HG03378 (cell line): ENCODE data around the gene IDS.
"Not testable (repeated sequence)": the region's sequence is repeated elsewhere in the genome, so short reads cannot be mapped to it uniquely, and the experiment has no call there.

Experiments used
- ATAC-seq: cut with Tn5 transposase; IDR thresholded peaks from one replicate; pipeline ENCODE4 v1.9.1; 2021; ENCODE audit warnings: mild to moderate bottlenecking, moderate library complexity; ENCODE audit not compliant: unreplicated experiment

The IDS gene

DNA sequence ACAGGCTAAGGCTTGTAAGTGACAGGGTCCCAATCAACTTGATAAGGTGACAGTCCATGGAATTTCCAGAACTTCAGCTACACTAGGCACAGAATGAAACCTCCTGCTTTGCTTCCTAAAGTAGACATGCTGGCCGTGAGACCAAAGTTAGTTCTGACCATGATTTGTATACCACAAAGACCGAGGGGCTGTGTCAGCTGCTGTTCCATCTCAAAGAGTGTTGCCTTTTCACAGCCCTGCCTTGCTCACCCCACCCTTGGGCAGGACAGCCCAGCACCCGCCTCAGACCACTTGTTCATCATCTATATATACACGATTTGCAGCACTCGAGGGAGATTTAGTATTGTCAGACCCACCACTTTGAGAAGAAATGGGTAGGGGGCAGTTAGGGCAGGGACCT is 5.3 kb downstream of the IDS start:
- ATAC-seq, result no peak

- ATAC-seq, result no peak
Observed at GRCh38 chrX:149498767-149499166, 6.3 kb downstream of the IDS start.

DNA sequence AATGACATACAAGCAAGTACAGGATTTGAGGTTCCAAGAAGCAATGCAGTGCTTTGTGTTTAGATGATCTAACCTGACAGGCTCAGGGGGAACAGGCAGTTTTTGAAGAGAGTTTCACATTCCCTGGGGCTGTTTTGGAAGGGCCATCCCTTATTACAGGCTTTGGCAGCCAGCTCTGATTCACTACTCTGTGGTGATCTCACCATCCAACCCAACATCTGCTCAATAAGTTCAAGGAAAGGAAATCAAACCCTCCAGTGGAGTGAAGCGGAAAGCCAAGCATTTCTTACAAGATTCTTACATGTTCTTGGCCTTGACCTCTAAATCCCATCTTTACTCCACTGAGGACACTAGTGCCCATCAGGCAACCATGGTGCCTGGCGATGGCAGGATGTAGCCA is 7.5 kb downstream of the IDS start:
- no peak for ATAC-seq

DNA sequence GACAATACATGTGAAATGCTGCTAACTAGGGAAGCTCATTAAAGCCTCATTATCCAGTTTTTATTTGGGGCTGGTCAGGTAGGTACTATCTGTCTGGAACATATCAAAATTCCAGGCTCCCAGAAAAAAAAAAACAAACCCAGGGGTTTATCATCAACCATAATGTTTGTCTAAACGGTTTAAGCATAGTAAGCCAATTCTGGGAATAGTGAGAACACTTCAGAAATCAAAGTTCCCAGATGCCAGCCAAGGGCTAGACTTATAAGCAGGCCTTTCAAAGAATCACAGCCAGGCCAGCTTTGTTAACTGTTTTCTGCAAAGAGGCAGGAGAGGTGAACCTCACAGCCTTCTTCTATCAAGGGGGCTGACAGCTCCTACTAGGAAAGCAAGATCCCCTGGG is 8.1 kb downstream of the IDS start:
- no peak for ATAC-seq

DNA sequence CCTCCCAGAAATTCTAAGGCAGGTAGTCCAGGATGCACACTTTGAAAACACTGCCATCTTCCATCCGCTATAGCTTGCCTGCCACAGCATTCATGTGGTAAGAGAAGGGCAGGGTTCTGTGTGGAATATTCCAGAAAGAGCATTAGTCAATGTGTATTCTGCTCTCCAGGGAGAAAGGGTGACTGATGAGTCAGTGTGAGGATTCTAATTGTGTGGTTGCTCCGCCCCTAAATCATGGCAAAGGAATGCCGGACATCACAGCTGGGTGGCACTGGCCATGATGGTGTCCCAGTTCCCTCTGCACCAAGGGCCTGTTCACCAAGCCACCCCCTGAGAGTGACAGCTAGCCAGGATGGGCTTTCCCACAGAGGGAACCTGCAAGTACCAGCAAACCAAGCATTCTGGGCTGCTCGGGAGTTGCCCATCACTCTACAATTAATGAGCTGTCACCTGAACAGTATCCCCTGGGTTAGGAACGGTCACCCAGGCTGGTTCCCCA is 9.5 kb downstream of the IDS start:
- ATAC-seq, result no peak

DNA sequence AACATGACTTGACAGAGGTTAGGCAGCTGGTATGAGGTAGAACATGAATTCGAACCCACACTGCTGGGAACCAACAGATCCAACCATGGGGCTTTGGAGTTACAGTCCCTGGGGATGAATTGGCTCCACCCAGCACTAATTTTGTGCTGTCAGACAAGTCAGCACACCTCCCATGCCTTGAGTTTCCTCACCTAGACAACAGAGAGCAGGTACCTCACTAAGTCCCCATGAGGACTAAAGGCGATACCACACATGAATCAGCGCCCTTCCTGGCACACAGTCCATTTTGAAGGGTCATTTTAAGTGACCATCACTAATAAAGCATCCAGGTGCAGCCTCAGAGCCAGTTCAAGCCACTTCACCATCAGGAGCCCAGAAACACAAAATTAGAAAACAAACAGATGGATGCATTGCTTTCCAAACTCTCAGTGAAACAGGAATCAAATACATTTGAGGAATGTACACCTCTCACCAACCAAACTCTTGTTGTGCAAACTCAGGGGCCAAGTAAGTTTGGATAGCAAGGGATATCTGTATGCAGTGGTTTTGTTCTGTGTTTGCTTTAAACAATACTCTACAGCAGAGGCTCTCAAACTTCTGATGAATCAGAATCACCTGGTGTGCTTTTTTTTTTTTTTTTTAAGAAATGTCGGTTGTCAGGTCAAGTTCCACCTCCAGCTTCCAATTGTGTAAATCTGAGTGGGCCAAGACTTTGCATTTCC is 10.1 kb downstream of the IDS start:
- no peak for ATAC-seq

DNA sequence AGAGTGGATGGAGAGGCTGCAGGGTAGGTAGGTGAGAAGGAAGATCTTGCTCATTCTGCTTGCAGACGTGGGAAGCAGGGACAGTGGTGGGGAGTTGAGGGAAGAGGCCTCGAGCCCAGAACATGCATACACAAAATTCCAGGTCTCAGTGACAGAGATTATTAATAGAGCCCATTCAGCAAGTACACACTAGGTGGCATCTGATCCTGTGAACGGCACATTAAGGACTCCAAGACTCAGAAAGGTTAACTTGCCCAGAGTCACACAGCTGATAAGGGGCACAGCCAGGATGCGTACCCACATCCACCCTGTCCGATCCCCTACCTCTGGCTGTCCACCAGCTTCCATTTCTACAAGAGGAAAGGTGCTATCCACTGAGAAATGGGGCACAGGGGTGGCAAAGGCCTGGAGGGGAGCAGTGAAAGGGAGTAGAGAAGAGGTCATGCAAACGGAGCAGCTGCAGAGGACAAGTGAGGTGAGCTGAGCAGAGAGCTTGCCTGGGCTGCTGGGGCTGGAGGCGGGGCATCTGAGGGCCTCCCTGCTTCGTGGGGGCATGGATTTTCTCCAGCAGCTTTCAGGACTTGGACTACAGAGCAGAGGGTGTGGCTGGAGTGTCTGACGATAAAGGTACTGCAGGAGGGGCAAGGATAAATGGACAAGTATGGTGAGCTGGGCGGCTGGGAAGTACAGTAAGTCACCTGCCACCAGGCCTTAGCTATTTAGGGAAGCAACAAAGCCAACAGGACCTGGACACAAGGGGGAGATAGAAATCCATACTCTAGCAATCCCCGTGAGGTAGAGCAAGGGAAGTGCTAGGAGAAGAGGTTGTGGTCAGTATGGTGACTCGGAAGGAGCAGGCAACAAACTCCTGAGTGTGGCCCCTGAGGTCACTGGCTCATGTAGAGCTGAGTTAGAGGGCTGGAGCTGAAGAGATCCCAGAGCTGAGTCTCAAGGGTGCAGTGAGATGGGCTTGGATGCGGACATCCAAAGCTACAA is 11.2 kb downstream of the IDS start:
- no peak for ATAC-seq

DNA sequence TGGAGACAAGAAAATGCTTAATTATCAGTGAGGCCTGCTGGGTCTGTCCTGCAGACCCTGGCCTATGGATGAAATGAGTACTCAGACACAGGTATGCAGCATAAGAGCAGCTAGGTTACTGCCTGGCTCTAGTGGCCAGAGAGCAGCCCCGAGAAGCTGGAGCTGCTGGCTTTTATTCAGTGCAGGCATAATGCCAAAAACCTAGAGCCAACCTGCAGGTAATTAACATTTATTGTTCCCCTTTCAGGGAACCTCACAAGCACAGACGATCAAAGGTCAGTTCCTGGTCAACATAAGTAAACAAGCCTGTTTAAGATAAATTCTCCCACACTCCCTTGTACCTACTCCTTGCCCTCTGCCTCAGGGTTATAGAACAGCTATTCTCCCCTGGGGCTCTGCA is 13.3 kb downstream of the IDS start:
- ATAC-seq, result no peak

DNA sequence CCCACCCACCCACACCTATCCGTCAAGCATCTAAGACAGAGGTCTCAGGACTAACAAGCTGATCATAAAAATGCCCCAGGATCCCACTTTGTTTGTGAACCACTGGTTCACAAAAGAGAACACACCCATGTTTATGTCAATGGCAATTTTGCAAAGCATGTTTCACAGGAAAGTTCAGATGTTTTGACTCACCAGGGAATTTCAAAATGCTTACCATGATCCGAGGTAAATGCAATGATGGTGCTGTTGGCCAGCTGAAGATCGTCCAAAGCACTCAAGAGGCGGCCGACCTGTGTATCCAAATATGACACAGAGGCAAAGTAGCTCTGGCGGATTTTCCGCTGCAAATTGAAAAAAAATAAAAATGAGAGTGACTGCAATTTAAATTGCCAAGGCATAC is 15.0 kb downstream of the IDS start:
- ATAC-seq, result no peak

DNA sequence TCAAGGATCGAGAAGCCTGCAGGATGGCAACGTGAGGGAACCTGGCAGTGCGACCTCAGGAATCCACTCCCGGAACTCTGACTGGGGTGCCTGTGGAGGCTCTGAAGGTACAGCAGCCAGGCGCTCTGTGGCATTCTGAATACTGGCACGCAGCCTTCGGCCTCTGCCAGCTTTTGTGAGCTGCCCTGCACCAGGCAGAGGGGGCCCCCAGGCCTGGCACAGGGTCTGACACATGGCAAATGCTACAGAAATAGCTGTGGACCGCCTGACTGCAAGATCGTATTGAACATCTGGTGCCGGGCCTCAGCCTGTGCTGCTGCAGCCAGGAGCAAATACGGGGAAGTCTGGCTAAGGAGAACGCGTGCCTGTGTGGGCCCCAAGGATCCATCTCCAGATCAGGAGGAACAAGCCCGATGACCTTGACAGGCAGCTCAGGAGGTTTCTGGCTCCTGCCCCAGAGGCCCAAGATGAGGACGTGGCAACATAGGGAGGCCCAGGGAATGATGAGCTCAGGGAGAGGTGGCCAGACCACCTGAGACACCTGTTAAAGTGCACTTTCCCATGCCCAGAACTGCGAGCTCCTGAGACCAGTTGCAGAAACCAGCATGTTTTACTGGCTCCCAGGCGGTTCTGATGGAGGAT is 16.6 kb downstream of the IDS start:
- not testable (repeated sequence) for ATAC-seq

- ATAC-seq, result not testable (repeated sequence)
Observed at GRCh38 chrX:149488008-149488407, 17.1 kb downstream of the IDS start.

- peak; percentile 73 for ATAC-seq
Observed at GRCh38 chrX:149487292-149487691, 17.8 kb downstream of the IDS start.

GRCh38 chrX:149476513-149476912 is 28.6 kb downstream of the IDS start:
- peak; percentile 56 for ATAC-seq

GRCh38 chrX:149473966-149474365 is 31.1 kb downstream of the IDS start:
- no peak for ATAC-seq

DNA sequence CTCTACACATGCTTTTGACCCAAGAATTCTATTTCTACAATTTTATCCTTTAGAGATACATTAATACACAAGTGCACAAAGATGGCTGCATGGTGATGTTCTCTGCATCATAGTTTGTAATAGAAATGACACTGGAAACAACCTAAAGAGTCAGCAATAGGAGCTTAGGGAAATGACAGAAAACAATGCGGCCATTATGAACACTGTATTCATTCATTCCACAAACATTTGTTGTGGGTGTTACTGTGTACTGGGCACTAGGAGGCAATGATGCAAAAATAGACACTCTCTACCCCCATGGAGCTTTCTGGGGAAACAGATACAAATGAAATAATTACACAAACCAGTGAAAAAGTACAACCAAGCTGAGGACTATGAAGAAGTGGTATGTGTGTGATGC is 32.0 kb downstream of the IDS start:
- ATAC-seq, result no peak

DNA sequence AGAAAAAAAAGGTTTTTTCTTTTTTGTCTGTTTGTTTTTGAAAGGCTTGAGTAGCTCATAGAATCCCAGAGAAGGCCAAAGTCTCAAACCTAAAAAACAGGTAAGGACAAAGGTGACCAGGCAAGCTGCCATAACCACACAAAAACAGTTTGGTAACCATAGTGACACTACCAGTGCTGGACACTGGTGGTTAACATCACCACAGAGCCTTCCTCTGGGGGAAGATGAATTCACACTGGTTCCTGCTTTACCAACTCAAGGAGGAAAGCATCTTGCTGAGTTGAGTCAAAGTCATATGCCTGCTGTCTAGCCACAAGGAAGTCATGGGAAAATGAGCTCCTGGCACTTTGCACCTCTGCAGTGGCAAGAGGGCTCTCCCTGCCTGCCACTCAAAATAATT is 32.5 kb downstream of the IDS start:
- no peak for ATAC-seq

- ATAC-seq, result no peak
Observed at GRCh38 chrX:149471397-149471796, 33.7 kb downstream of the IDS start.

DNA sequence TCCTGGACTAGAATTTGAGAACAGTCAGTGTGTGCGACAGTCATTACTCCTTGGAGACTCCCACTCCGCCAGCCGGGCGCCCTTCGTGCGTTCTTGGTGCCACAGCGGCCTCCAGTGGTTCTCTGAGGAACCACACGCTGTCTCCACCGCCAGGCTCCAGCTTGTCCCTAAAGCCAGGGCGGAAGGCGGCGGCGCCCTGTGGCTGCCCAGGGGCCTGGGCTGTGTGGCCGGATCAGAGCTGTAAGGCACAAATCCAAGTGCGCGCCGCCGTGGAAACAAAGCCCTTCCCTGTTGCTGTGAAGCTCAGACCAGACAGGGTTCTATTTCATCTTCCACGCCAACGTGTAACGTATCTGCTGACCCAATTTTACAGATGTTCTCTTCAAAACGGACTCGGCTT is 34.2 kb downstream of the IDS start:
- peak; percentile 84 for ATAC-seq

DNA sequence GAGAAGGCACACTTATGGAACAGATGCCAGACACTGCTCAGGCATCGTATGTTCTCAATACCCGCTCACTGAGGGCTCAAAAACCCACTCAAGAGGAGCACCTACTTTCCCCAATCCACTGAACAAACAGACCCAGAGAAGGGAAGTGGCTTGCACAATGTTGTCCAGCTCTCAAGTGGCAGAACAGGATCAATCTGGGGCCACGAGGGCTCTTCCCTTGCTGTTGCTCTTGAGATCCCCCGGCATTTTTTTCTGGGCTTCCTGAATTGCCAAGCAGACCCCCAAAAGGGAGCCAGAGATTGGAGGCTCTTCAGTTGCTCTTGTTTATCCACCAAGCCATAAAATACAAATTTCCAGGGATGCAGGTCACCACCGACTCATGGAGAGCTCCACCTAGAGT is 35.7 kb downstream of the IDS start:
- ATAC-seq, result no peak

DNA sequence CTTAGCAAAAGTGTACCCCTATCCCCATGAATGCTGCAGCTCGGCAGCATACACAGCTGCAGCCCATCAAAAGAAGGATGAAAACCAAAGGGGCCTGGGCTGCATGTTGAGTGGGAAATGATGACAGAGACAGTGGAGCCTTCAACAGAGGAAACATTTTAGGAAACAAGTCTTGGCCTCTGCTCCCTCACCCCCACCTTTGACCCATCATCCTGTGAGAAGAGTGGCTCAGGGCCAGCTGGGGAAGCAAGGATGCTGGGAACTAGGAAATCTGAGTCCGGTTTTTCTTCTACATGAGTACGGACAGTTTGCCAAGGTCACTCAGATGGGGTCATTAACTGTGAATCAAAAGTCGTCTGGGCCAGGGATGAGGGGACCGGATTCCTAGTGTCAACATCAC is 37.2 kb downstream of the IDS start:
- no peak for ATAC-seq

DNA sequence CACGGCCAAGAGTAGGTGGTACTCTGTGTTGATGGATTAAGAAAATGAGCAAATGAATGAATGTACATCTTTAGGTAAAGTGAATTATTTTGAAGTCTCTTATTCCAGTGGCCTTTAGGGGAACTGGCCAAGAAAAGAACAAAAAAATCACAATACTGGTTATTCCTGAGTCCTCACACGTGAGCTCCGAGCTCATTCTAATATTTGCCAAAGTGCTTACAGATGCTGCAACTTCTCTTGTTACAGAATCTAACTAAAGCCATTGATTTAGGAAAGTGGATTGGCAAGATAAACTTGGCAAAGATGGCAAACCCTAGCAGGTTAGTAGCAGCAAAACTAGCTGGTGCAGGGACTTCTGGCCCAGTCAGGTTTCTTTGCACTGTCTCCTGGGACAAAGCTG is 37.6 kb downstream of the IDS start:
- ATAC-seq, result no peak
